Measurements from ENCODE around the gene HGFAC. TPM values are rescaled to one million over a fixed set of nuclear protein-coding genes. Genes with fewer than 3 reads are reported as not detected.

The HGFAC gene
- total RNA-seq, 1 experiment from 2014 or later = not detected

DNA sequence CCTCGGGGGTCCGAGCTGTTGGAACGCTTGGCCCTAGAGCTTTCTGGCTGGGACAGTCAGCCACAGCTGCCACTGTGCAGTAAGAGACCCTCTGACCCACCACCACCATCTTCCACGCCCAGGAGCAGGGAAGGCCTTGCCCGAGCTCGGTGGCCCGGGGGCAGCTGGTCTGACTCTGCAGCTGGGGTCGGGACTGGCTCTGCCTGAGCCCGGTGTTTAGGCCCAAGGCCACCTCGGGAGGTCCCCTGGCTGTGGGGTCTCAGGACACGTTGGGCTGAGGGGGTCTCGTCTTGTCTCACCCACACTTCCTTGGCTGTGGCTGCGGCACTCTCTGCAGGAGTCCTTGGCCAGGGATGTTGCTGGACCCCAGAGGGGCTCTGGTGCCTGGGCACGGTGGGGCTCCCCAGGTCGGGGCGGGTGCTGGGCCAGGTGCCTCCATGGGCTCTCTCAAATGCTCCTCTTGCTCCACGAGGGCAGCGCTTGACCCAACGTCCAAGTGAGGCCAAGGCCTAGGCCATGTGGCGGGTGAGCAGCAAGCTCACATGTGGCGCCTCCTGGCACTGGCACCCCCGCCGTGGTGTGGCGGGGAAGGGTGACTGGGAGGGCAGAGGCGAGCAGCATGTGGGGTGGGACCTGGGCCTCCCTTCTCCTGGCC, 44.2 kb downstream of the HGFAC start:
- no peak for DNase-seq (ENCODE audit: low read depth)

DNA sequence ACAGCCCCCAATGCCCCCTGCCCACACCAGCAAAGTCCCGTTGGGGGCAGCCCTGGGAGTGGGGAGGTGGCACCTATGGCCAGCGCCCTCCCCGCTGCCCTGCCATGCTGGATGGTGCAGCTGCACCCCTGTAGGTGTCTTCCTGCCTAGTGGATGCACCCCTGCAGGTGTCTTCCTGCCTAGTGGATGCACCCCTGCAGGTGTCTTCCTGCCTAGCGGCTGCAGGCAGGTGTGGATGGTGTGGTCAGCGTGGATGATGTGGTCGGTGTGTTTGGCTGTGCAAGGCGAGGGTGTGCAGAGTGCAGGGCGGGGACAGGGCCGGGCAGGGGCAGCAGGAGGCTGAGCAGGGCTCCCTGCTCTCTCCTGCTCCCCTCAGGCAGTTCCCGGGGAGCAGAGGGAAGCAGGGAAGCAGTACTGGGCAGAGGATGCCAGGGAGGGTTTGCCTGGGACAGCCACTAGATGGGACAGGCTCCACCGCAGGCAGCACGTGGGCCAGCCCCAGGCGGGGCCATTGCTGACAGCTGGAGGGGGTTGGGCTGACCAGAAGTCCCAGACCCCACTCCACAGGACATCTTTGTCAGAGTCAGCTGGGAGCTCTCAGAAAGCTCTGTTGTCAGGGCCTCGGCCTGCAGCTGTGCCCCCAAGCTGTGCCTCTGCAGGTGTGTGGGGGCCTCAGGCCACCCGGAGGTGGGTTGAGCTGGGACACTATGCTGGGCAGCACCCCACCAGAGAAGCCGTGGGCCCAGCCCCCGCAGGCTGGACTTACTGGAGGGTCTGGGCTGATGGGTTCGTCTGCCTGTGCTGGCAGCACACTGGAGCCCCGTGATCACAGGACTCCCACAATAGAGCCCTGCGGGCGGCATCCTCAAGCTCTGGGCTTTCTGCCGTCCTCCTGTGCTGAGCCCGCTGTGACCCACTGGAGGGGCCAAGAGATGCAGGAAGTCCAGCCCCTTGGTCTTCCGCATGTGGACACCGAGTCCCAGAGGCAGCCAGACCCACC, 45.1 kb downstream of the HGFAC start:
- DNase-seq (ENCODE audit: low read depth) = peak; percentile 7

DNA sequence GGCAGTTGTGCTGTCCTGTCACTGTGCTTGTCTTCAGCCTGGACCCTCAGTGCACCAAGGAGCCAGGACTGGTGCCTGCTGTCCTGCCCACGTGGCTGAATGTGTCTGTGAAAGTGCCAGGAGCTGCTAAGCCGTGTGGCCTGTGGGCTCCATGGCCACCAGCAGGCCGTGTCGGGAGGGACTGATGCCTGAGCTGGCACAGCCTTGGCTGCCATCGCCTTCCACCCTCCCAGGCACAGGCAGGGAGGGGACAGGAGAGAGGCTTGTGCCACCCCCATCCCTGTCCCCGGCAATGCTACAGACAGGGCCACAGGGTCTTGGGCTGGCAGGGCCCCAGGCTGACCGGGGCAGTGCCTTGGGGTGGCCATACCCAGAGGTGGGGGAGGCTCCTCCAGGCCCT, 46.1 kb downstream of the HGFAC start:
- DNase-seq (ENCODE audit: low read depth) = no peak

DNA sequence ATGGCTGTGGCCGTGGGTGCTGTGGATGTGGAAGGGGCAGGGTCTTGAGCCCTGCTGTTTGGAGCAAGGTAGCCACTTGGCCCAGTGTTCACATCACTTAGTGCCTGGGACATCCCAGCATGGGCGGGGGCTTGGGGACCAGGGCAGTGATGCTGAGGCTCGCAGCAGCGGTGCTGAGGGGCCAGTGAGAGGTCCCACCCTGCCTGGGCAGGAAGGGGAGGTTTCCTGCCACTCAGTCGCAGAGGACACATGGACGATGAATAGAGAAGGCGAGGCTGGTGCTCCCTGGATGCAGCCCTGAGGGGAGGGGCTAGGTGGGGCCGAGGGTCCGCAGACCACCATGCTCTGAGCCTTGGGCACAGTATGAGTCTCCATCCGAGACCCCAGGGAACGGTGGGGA, 47.1 kb downstream of the HGFAC start:
- DNase-seq (ENCODE audit: low read depth) = no peak

DNA sequence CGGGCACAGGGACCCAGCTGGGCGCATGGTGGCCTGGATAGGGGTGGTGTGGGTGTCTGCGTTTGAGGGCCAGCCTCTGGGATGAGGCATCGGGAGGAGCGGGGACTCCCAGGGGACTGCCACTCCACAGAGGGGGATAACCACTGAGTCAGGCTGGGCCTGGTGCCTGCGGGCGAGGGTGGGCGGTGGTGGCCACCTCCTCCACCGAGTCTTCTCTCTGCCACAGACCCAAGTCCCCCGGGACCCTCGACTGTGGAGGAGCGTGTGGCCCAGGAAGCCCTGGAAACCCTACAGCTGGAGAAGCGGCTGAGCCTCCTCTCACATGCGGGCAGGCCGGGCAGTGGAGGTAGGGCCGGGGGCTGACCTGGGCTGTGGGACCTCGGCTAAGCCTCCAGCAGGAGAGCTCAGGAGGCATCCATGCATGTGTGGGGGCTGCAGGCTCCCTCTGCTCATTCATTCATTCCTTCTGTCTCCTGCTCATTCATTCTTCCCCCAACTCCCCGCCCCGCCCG, 47.7 kb downstream of the HGFAC start:
- DNase-seq (ENCODE audit: low read depth) = peak; percentile 13

DNA sequence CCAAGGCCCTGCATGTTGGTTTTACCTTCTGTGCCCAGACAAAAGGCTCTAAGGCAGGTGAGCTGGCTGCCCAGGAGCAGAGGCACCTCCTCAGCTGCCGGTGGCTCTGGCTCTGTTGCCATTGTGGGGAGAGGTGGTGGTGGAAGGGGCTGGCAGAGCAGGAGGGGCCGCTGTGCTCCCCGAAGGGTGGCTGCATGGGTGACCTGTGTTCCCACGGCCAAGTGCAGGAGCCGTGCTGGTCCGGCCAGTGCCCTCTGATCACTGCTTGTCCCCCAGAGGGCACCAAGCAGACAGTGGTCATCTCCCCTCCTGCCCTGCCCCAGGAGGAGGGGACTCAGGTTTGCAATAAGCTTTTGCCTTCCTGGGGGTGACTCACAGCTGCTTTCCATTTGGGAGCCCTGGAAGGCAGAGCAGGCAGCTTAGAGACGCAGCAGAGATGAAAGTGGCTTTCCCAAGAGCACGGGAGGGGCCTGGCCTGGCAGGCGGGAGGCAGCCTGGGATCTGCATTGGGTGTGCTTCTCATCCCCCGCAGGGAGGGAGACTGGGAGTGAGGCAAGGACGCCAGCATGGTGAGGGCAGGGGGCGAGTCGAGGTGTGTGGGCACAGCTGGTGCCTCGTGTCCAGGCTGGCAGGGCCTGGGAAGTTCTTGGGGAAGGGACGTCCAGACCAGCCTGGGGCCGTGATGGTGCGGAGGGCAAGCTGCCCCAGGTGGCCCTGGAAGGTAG, 50.1 kb downstream of the HGFAC start:
- peak; percentile 14 for DNase-seq (ENCODE audit: low read depth)

DNA sequence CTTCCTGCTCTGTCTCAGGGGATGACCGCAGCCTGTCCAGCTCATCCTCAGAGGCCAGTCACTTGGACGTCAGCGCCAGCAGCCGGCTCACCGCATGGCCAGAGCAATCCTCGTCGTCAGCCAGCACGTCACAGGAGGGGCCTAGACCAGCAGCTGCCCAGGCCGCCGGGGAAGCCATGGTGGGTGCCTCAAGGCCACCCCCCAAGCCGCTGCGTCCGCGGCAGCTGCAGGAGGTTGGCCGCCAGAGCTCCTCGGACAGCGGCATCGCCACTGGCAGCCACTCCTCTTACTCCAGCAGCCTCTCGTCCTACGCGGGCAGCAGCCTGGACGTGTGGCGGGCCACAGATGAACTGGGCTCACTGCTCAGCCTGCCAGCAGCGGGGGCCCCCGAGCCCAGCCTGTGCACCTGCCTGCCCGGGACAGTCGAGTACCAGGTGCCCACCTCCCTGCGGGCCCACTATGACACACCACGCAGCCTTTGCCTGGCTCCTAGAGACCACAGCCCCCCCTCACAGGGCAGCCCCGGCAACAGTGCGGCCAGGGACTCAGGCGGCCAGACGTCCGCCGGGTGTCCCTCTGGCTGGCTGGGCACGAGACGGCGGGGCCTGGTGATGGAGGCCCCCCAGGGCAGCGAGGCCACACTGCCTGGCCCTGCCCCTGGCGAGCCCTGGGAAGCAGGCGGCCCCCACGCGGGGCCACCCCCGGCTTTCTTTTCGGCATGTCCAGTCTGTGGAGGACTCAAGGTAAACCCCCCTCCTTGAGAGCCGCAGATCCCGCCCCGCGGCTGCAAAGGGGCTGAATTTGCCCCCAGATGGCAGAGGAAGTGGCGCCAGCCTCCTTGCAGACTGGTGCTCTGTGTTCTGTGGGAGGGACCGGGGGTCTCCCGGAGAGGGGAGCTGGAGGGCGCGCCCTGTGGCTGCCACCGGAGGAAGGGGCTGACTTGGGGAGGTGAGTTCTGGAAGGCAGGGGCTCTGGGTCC, 51.3 kb downstream of the HGFAC start:
- DNase-seq (ENCODE audit: low read depth) = no peak

DNA sequence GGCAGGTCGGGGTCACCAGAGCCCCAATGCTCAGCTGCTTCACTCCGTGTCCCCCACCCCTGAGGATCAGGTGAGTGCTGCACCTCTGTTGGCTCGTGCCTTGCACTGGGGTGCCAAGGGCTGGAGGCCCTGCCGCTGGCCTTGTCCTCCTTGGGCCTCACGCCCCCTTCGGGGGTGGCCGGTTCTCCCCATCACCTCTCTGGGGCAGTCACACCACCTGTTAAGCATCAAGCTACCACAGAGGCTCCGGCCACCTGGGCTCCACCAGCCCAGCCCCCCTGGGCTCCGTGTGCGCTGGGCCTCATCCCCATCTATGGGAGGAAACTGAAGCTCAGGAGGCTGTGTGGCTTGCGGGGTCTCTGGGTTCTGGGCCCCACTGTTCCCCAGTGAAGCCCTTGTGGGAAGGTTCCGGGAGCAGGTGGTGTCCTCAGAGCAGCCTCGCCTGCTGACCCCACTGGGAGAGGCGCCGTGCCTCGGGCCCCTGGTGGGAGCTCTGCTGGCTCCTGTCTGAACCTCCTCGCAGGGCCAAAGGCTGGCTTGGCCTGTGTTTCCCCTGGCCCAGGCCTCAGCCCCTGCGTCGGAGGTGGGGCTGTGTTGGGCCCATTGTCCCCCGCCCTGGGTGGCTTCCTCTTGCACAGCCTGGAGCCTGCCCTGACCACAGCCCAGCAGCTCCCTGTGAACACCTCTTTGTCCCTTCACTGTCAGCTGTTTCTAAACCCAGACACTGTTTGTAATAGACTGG, 52.1 kb downstream of the HGFAC start:
- DNase-seq (ENCODE audit: low read depth) = no peak

DNA sequence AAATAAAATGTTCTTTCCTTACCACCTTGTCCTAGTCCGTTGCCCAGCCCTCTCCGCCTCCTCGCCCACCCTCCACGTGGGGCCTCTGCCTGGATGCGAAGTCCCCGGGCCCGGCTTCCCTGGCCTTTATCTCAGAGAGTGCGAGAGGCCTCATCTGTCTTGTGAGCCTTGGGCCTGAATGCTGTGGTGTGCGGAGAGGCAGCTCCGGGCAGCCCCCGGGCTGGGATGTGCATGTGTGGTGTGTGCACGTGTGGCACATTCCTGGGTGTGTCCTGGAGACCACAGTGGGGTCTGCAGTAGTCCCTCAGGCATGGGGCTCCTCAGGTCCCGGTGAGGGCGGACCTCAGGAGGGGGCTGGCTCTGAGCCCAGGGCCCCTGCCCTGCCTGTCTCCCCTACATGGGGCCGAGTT, 52.7 kb downstream of the HGFAC start:
- DNase-seq (ENCODE audit: low read depth) = no peak

DNA sequence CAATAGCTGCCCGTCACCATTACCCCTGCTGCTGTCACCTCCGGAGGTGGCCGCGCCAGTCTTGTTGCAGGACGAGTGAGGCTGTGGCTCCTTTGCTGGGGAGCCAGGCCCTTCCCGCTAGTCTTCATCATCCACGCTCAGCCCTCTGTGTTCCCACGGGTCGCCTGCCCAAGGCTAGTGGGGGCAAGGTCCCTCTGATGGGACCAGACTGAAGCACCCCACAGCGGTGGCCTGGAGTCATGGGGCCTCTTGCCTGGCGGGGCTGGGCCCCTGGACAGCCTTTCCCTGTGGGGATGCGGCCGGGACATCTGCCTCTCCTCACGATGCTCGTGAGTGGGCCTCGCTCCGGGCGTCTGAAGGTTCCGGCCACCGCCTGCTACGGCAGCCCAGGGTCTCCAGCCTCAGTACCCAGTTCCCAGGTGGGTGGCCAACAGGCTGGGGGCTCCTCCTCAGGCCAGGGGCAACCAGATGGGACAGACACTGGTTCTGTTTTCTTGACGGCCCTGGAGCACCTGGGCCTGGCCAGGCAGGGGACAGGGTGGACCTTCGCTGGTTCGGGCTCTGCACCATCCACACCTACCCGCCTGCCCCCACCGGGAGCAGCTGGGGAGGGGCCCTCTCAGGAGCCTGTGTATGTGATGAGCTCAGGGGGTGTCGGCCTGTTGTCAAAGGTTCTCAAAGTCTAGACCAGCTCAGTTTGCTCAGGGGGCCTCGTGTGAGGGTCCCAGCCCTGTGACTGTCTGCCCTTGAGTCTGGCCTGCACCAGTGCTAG, 53.6 kb downstream of the HGFAC start:
- no peak for DNase-seq (ENCODE audit: low read depth)

DNA sequence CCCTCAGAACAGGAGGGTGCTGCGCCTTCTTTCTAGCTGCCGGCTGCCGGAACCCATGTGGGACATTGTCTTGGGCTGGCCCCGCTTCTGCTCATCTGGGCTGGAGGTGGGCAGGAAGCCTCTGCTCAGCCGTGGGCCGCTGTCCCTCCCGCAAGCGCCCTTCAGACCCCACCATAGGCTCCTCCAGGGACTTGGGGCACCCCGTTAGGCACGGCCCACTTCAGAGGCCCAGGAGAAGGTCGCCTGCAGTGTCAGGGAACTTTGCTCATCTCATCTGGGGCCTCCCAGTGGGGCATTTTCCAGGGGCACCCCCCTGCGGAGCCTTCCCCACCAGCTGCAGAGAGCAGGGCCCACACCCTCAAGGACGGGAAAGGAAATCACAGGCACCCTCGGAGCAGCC, 54.3 kb downstream of the HGFAC start:
- DNase-seq (ENCODE audit: low read depth) = no peak

DNA sequence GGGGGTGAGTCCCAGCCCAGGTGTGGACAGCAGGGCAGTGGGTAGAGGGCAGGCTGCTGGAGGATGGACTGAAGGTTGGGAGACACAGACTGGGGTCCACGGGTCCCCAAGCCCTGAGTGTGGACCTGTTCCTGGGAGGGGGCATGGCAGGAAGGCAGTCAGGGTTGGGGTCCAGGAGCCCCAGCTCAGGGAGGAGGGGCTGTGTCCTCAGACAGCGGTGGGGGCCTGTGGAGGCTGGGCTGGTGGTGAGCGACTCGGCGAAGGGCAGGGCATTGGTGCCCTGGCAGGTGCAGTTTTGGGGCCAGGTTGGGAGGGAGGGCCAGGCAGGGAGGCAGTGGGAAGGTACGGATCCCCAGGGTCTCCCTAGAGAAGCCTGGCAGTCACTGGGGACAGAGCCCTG, 55.3 kb downstream of the HGFAC start:
- no peak for DNase-seq (ENCODE audit: low read depth)

DNA sequence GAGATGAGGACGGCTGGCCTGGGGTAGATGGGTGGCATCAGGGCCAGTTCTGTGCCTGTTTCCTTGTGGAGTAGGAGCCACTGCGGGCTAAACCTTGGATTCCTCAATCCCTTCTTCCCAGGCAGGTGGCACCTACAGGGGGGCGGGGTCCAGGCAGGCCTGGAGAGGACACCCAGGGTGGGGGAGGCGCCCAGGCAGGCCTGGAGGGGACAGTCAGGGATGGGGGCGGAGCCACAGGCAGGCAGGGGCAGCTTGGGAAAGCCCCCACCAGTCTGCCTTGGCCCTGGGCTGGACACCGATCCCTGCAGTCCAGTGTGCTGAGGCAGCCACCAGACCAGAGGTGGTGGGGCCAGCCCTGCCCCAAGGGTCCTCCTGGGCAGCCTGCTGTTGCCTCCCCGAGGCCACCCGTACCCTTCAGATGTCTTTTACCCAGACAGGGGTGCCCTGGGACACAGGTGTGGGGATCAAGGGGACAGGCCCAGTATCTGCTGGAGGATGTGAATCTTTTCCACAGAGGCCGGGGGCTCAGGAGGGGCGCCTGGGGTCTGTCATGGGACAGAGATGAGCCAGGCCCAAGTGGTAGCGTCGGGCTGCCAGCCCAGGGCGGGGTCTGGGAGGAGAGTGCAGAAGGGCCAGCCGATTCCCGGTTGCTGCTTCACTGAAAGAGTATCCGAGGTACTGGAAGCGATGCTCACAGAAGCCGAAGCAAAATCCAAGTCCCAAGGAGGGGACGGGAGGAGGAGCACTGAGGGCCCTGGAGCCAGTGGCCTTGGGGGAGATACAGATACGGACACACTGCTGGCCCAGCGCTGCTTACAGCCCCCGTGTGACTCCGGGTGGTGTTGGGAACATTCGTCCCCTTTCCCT, 56.0 kb downstream of the HGFAC start:
- DNase-seq (ENCODE audit: low read depth) = no peak

DNA sequence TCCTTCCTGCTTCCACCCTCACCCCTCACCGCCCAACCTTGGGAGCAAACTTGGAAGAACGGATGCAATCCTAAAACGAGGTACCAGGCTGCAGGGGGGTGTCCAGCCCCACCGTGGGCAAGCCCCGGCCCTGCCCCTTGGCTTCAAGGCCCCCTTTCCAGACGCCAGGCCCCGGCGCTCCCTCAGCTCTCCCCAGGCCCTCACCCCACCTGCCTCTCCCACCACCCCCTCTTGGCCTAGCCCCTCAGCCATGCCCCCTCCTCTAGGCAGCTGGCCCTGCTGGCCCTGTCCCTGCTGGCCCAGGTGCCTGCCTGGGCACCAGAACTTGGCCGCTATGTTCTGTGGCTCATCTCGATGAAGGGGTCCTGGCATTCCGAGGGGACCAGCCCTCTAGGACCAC, 56.6 kb downstream of the HGFAC start:
- no peak for DNase-seq (ENCODE audit: low read depth)

All from RPMI7951 (cell line).